HG03521 (cell line): ENCODE results near the gene PSG4.
"Not testable (repeated sequence)": the region's sequence is repeated elsewhere in the genome, so short reads cannot be mapped to it uniquely, and the experiment has no call there.

Experiments used
- ATAC-seq: cut with Tn5 transposase; IDR thresholded peaks from one replicate; pipeline ENCODE4 v1.9.1; 2021; ENCODE audit warnings: mild to moderate bottlenecking, moderate library complexity; ENCODE audit not compliant: unreplicated experiment

The PSG4 gene

DNA sequence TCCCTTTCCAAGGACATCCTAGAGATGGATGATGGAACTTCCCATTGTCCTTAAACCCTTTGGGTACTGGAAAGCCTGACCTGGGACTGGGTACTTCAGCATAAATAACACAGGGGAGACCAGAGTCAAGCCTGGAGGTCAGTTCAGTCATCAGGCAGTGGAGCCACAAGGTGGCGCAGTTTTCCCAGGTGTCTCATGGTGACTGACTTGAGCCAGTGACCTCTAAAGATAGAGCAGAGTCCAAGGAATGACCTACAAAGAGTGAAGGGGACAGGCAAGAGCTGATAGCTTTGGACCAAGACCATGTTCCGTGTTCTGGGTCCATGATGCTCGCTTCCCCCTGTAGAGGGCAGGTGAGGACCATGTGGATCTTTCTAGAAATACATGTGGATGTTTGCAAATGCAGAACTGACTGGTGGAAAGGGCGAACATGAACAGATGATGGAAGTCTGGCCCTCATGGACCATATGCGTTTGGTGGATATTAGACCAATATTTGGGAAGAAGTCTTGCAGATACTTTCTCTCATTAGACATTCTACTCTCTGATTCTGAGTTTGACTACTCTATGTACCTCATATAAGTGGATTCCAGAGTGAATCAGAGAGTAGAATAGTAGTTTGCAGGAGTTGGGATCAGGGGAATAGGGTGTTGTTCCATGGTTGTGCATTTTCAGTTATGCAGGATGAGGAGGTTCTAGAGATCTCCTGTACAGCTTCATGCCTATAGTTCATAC lies 6.6 kb downstream of the PSG4 start:
- ATAC-seq: not testable (repeated sequence)

DNA sequence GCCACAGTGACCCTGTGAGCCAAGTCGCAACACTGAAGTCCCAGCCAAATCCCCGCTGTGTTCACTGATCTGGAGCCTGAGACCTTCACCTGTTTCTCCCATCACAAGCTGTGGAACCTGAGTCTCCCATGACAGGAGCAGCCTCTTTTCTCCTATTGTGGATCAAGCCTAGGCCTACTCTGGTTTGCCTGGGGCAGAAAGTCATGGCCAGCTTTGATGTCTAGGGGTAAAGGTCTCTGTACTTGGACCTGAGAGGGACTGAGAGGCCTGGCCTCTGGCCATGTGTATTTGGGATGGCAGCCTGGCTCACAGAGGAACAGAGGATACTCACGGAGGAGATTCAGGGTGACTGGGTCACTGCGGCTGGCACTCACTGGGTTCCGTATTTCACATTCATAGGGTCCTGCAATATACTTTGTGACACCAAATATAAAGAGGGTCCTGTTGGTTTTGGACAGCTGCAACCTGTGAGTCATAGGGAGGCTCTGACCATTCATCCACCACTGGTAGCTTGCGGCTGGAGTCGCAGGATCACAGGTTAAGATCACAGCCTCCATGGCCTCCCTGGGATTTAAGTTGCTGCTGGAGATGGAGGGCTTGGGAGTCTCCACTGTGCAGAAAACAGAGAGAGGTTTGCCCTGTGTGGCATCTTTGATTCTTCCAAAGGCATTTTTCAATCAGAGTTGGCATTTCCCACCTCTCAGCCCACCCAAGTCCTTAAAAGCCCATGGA lies 7.6 kb downstream of the PSG4 start:
- ATAC-seq: not testable (repeated sequence)

DNA sequence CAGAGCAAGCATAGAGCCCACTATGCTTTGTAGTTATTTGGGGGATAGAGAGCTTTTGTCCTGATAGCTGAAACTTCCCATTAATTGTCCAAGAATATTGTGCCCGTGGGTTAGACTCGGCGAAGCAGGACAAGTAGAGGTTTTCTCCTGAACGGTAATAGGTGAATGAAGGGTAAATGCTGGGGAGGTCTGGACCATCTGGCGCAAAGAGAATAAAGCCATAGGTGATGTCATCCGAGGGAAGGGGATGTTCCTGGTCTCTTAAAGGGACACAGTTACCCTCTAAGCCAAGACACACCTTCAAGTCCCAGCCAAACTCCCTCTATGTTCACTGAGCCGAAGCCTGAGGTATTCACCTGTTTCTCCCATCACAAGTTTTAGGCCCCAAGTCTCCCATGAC lies 11.0 kb downstream of the PSG4 start:
- ATAC-seq: not testable (repeated sequence)

DNA sequence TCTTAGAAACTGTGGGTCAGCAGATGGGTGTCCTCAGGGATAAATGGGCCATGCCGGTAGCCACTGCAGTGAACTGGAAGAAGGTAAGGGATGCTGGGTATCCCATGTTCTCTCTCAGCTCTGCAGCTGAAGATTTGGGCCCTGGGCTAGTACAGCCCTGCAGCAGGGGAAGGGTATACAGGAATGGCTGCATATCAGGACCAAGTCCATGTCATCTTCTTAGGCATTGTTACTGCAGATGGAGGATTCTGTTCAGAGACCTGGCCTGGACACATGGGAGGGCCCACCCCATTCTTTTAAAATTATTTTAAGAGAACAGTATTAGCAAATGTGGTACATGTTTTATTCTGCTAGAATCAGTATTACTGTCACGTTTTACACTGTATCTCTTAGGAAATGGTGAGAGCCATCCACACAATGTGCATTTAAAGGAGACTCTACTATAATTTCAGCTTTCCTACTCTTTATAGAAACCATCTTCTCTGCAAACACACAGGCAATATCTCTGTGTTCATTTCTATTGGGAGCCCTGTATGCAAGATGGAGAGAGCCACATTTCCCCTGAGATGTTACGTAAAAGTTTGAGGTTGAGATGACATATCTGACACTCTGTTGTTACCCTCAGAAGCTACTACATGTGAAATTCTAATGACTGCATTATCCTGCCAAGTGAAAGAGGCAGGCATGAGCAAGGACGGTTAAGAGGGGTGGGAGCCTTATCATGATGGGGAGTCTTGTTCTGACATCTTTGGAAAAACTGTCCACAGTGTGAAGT lies 12.9 kb downstream of the PSG4 start:
- not testable (repeated sequence) for ATAC-seq

DNA sequence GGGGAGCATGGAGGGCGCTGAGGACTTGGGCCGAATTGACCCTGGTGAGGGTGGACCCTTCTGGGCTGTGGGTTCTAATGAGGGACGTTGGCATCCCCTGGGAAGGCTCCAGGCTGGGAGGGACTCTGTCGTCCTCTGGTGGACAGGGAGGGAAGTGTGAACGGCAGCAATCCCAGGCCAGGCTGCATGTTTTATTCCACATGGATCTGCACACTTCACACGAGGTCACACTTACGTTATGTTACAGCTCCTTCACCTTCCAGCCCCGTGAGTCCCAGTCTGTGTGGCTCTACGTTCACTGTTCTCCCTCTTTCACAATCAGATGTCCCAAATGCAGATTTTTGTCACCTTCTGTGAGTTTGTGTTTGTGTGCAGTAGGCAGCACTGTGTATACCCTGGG lies 17.3 kb downstream of the PSG4 start:
- ATAC-seq: not testable (repeated sequence)

DNA sequence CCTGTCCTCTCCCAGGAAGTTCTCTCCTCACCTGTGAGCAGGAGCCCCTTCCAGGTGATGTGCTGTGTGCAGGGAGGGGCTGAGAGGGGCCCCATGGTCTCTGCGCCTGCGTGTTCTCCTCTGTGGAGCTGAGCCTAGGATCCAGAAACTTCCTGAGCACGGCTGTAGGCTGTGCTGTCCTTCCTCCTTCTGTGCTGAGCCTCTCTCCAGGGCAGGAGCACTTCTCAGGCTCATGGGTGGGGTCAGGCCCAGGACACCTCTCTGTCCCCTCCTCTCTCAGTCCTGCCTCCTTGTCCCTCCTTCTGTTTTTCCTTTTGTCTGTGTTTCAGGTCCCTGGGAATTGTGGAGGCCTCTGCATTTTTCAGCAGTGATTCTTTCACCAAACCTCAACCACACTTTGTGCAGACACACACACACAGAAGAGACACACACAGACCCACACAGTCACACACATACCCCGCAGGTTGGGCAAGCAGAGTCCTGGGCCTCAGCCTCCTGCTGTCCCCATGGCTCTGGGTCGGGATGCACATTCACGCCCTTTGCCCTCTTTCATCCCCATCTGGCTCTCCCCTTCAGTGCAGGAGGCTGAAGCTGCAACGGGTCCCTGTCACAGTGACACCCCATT lies 19.0 kb downstream of the PSG4 start, which contains the start of gene PSG5:
PSG5 (minus strand) TSS at position 226 of the 625 bp plus-strand sequence; CDS start at position 95, 131 bp downstream.
- ATAC-seq: not testable (repeated sequence)

DNA sequence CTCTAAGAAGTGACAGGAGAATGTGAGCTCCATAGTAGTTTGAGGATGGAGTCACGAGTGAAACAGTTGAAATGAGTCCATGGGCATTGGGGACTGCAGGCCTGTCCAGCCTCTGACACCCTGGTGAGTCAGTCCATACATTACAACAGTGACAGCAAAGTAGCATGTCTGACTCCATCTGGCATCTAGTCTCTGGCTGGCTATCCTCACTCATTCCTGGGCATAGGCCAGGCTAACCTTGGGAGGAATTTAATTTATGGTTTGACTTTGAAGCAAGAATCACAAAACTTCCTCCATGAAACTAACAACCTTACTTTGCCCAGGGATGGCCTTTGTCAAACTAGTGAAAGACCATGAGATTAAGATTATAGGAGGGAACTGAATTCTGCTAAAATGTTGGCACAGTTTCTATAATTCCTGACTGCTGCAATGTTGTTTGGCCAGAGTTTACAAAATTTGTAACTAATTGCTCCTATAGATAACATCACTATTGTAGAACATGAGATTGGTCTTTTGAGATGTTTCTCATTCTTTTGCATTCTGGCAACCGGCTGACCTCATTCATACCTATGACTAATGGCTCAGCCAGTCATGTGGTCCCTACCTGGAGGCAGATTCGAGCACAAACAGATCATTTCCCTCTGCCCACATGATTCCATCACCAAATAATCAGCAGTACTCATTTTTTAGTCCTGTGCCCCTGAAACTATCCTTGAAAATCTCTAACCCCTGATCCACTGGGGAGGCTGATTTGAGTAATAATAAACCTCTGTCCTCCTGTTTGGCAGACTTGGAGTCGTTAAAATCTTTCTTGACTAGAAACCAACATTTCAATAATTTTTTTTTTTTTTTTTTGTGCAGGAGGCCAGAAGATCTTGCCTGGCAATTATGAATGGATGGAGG lies 23.3 kb downstream of the PSG4 start:
- not testable (repeated sequence) for ATAC-seq

DNA sequence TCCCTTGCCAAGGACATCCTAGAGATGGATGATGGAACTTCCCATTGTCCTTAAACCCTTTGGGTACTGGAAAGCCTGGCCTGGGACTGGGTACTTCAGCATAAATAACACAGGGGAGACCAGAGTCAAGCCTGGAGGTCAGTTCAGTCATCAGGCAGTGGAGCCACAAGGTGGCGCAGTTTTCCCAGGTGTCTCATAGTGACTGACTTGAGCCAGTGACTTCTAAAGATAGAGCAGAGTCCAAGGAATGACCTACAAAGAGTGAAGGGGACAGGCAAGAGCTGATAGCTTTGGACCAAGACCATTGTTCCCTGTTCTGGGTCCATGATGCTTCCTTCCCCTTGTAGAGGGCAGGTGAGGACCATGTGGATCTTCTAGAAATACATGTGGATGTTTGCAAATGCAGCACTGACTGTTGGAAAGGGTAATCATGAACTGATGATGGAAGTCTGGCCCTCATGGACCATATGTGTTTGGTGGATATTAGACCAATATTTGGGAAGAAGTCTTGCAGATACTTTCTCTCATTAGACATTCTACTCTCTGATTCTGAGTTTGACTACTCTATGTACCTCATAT lies 25.8 kb downstream of the PSG4 start:
- ATAC-seq: not testable (repeated sequence)

DNA sequence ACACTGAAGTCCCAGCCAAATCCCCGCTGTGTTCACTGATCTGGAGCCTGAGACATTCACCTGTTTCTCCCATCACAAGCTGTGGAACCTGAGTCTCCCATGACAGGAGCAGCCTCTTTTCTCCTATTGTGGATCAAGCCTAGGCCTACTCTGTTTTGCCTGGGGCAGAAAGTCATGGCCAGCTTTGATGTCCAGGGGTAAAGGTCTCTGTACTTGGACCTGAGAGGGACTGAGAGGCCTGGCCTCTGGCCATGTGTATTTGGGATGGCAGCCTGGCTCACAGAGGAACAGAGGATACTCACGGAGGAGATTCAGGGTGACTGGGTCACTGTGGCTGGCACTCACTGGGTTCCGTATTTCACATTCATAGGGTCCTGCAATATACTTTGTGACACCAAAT lies 26.9 kb downstream of the PSG4 start:
- not testable (repeated sequence) for ATAC-seq

DNA sequence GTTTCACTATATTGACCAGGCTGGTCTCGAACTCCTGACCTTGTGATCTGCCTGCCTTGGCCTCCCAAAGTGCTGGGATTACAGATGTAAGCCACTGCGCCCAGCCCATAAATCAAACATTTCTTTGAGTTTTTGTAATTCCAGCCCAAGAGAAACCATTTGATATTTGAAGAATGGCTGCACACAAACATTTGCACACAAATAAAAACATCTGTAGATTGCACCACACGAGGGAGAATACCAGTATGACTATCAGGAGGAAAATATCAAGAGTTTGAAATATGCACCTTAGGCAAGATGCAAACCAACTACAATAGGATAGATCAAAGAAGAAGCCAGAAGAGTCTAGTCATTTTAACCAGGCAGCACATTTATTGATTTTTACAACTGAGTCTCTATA lies 39.5 kb downstream of the PSG4 start:
- ATAC-seq: not testable (repeated sequence)

DNA sequence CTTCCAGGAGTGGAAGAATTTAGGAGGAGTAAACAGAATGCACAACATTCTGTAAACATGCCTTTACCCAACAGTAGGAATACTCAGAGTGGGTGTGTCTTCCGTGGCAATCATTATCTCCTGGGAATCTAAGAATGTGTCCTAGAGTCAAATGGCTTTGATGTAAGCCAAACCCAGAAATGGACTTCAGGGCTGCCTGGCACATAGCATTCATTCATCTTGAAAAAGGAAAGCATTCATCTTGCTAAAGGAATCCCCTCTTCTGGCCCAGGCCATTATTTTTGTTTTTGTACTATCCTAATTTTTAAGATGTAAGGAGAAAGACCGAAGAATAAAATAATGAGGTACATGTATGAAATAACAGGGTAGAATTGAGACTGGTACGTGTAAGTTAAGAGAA lies 42.3 kb downstream of the PSG4 start:
- ATAC-seq: not testable (repeated sequence)

DNA sequence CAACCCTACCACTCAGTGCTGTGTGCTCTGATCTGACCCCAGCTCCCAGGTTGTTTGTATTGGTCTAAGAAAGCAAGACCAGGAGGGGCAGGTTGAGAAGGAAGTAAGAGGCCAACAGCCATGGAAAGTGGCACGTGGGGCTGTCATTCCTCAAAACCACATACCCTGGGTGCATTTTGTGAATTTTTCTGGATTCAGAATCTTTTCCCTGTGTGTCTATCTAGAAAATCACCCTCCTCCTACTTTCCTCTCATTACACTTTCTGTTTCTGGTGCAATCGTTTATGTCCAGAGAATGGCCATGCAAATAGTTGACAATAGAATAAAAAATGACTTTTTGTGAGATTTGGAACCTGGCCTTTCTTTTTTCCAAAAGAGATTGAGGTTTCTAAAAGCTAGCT lies 43.2 kb downstream of the PSG4 start:
- not testable (repeated sequence) for ATAC-seq

DNA sequence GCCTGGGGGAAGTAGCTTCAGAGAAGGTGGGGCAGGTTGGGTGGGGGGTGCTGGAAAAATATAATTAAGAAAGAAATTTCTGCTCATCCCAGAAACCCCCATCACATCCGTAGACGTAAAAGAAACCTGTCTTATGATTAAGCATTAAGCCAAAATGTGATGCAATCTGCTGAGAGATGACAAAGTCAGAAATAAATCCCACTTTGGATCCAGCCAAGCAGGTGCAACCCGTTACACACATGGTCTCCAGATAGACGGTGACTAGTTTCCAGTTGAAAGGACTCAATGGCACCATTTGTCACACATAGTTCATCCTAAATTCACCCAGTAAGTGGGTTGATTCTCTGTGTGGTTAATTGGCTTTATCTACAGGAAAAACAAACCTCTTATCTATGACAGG lies 53.2 kb downstream of the PSG4 start:
- ATAC-seq: no peak

DNA sequence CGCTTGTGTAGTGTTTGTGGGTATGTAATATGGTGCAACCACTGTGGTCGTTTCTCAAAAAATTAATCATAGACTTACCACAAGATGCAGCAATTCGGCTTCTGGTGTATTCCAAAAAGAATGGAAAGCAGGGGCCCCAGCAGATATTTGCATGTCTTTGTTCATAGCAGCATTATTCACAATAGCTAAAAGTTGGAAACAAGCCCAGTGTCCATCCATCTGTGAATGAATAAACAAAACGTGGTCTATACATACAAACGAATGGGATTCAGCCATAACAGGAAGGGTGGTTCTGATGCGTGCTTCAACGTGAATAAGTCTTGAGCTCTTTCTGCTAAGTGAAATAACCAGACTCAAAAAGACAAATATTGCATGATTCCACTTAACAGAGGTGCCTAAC lies 55.6 kb downstream of the PSG4 start:
- ATAC-seq: not testable (repeated sequence)

DNA sequence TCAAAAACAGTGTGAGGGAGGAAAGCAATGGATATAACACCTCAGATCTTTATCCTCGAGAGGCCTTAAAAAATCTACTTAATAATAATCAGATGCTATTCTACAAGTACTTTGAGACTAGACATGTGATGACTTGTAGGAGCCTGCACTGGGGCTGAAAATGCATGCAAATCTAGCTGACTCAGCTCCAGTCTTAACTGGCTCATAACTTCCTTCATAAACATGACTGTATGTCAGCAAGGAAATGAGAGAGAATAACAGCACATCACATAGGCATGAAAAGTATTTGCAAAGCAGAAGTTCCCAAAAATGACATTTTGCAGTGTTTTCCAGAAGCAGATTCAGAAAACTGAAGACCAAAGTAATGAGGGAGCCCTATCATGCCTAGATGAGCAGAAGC lies 57.2 kb downstream of the PSG4 start:
- ATAC-seq: no peak
